GM19099 (cell line): ENCODE results near the gene TPRX1.

Experiments
- POLR2A ChIP-seq: IDR thresholded peaks from 3 replicates; pipeline ENCODE4 v1.6.1; 2011; ENCODE audit warnings: low read depth; ENCODE audit not compliant: insufficient read length; ENCODE audit errors: extremely low read depth

Gene TPRX1

DNA sequence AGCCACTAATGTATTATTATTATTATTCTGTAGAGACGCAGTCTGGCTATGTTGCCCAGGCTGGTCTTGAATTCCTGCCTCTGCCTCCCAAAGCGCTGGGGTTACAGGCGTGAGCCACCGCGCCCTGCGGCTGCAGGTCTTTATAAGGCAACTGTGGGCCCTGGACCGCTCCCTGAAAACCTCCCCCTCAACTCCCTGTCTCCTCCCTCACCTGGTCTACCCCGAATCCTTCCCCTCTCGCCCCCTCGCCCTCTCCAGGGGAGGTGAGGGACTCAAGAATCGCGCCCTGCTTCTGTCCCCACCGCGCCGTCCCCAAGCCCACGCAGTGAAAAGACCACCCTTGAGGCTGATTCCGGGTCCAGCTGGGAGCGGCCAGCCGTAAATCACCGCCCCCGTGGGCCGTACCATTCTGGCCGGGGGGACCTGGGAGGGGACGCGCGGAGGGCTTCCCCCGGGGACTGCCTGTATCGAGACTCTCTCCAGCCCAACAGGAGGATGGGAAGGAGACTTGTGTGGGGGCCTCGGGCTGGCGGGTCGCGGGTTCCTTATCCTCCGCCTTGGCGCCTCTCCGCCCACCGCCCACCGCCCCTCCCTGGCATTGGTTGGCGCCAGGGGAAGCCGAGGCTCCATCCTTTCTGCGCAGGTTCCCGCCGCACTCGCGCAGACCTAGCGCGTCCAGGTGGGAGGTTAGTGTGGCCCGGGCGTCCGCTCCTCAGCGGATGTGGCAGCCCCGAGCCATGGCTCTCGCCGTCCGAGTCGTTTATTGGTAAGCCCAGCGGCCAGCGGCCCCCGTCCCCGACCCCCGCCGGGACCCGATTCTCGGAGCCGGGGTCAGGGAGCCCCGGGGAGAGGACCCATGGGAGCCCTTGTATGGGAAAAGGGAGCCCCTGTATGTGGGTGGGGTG lies 26.1 kb downstream of the TPRX1 start, which contains the start of gene SELENOW:
TSS of gene SELENOW (plus strand) at position 655 of the 905 bp plus-strand sequence. CDS start at position 738, 83 bp downstream.
- TF ChIP-seq POLR2A, result peak; percentile 99

DNA sequence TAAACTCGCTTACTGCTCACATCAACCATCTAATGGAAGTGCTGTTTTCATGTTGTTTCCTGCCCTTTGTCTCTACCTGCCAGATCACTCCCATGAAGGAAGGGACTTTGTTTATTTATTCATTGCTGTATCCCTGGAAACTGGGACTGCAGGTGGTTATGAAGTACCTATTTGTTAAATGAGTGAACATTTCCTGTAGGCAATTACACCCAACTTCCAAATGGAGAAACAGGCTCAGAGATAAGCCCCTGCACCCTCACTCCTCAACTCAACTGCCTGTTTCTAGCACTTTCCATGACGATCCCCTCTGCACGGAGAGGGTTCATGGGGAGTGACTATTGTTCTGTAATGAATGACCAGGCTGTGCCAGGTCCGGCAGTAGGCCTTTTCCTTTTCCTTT lies 27.8 kb downstream of the TPRX1 start:
- no peak for TF ChIP-seq POLR2A

DNA sequence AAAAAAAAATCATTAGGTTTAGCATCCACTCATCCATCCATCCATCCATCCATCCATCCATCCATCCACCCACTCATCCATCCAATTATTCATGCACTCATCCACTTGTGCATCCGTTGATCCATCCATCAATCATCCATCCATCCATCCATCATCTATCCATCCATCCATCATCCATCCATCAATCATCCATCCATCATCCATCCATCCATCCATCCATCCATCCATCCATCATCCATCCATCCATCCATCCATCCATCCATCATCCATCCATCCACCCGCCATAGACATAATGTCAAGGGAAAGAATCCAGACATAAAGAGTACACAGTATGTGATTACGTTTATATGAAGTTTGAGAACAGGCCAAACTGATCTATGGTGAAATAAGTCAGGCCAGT lies 34.8 kb downstream of the TPRX1 start:
- no peak for TF ChIP-seq POLR2A

DNA sequence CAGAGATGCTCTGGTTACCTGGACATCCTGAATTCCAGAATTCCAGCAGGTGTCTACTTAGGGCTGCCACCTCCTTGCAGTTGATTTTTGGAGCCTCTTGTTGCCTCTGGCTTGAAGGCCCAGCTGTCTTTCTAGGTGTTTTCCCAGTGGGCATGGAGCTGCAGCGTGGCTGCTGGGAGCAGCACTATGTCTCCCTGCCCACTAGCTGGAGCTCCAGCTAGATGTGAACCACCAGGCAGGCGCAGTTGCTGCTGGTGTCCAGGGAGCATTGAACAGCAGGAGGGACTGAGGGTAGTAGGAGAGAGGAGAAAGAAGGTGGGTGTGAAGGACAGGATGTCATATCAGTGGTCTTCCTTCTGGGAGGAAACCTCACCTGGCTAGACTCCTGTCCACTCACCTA lies 35.7 kb downstream of the TPRX1 start:
- TF ChIP-seq POLR2A, result no peak

DNA sequence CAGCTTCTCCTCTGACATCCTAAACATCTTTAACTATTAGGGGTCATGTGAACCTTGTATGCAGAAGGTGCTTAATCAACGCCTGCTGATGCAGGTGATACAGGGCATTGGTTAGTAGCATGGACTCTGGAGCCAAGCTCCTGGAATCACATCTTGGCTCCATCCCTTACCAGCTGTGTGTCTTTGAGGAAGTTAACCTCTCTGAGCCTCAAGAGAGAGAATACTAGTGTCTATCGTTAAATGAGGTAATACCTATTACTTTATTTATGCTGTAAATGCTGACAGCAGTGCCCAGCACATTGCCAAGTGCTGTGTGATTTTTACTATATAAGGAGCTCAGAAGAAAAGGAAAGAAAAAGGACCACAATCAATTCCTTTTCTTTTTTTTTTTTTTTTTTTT lies 37.0 kb downstream of the TPRX1 start:
- no peak for TF ChIP-seq POLR2A

DNA sequence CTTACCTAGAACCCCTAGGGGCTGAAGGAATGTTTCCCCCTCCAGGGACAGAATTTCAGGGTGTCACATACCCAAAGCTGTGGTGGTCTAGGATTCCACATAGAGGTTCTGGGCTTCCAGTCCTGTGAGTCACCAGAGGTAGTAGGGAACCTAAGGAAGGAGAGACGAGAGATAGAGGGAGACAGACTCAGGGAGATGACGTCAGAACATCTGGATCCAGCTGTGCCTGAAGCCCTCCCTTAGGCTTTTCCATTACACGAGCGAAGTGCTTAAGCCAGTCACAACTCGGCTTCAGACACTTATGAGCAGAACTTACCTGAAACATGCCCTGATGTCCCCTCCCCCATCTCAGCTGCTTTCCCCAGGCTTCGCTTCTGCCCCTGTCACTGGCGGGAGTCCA lies 37.7 kb downstream of the TPRX1 start:
- no peak for TF ChIP-seq POLR2A

DNA sequence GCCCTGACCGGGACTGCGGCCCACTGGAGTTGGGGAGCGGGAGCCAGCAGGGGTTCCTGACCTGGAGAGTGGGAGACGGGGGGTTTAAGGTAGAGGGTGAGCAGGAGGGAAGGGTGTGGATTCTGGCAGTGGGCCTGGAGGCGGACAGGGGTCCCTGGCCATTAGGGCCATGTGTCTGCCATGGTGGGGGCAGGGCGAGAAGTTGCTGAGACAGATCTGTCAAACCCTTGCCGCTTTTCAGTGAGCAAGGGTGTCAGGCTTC lies 38.1 kb downstream of the TPRX1 start:
- TF ChIP-seq POLR2A, result no peak

DNA sequence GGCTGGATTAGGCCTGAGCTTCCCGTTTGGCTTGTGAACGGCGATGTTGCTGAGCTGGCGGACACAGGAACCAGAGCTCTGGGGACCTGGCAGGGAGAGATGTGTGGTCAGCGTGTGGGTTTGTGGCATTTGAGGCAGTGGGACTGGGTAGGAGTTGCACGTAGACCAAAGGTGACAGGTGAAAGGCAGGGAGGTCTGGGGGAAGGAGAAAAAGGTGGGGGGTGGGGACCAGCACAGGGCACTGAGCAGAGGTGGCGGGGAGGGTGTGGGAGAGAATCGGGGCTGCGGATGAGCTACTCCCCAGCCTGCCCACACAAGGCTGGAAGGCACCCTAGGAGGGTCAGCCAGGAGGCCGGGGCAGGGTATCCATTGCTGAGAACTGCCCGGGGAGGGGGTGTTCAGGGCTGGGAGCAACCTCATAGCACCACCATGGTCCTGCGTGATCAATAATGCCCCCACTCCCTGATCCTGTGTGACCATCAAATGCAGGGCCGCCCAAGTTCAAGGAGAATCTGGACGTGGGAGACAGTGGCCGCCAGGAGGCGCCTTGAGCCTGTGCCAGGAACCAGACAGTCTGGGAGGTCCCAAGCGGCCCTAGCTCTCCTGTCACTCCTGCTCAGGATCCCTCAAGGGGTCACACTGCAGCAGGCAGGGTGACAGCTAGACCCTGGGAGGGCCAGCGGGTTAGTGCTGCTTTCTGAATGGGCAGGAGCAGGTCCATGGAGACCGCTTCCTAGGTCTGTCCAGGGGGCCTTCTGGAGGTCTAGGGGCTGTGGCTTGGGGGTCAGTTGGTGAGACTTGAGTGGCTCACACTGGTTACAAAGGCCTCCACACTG lies 38.6 kb downstream of the TPRX1 start:
- no peak for TF ChIP-seq POLR2A

DNA sequence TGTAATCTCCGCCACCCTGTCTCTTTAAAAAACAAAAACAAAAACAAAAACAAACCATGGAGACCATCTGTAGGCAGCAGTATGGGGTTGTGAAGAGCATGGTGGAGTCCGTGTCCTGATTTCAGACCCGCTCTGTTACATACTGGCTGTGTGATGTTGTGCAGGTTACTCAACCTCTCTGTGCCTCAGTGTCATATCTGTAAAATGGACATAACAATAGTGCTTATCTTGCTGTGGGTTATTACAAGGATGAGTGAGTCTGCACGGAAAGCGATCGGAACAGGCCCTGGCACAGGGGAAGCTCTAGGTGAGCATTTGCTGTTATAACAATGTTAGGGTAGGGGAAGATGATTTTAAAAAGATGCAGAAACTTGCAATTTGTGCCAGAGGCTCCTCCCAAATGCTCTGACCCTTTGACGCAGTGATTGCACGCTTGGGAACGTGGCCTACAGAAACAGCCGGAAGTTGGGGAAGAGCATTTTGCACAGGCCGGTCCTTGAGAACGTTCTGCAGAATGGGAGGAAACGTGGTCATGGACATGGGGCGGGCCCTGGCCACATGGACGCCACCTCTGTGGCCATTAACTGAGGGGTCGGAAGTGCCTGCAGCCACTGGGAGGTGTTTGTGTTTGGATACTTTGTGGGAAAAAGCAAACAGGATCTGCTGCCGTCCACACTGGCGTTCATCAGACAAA lies 41.6 kb downstream of the TPRX1 start:
- TF ChIP-seq POLR2A, result no peak

DNA sequence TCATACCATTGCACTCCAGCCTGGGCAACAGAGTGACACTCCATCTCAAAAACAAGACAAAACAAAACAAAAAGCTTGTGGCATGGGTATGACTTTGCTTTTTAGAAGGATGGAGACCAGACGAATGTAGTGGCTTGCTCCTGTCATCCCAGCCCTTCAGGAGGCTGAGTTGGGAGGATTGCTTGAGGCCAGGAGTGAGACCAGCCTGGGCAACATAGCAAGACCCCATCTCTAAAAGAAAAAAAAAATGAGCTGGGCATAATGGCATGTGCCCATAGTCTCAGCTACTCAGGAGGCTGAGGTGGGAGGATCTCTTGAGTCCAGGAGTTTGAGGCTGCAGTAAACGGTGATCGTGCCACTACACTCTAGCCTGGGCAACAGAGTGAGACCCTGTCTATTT lies 42.2 kb downstream of the TPRX1 start:
- TF ChIP-seq POLR2A, result no peak

DNA sequence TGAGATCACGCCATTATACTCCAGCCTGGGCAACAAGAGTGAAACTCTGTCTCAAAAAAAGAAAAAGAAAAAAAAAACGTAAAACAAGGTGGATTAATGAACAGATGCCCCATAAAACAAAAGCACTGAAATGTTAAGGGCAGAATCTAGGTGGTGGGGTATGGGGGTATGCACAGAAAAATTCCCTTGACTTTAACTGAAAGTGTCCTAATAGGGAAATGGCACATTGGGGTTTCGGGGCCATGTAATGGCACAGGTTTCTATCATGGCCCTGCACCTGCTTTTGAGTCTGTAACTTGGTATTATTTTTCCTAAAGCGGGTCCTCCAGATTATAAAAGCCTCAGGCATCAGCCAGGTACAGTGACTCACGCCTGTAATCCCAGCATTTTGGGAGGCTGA lies 42.8 kb downstream of the TPRX1 start:
- no peak for TF ChIP-seq POLR2A

DNA sequence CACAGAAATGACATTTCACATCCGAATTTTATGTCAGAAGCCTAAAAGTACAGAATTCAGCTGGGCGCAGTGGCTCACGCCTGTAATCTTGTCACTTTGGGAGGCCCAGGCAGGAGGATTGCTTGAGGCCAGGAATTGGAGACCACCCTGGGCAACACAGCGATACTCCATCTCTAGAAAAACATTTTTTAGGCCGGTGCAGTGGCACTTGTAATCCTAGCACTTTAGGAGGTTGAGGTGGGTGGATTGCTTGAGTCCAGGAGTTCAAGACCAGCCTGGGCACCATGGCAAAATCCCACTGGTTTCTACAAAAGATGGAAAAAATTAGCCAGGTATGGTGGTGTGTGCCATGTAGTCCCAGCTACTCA lies 43.7 kb downstream of the TPRX1 start:
- TF ChIP-seq POLR2A, result no peak

DNA sequence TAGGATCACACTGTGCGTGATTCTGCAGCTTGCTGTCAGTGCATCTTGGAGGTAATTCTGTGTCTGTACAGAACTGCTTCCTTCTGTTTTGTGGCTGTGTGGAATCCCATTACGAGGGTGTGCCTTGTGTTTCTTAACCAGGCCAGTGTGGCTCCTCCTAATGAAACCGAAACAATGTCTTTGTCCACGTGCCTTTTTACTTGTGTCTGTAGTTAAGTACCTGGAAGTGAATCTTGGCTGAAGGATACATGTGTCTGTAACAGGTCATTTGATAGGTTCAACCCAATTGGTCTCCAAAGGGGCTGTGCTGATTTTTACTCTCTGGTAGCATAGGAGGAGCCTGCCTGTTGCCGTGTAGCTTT lies 45.9 kb downstream of the TPRX1 start:
- TF ChIP-seq POLR2A, result no peak

DNA sequence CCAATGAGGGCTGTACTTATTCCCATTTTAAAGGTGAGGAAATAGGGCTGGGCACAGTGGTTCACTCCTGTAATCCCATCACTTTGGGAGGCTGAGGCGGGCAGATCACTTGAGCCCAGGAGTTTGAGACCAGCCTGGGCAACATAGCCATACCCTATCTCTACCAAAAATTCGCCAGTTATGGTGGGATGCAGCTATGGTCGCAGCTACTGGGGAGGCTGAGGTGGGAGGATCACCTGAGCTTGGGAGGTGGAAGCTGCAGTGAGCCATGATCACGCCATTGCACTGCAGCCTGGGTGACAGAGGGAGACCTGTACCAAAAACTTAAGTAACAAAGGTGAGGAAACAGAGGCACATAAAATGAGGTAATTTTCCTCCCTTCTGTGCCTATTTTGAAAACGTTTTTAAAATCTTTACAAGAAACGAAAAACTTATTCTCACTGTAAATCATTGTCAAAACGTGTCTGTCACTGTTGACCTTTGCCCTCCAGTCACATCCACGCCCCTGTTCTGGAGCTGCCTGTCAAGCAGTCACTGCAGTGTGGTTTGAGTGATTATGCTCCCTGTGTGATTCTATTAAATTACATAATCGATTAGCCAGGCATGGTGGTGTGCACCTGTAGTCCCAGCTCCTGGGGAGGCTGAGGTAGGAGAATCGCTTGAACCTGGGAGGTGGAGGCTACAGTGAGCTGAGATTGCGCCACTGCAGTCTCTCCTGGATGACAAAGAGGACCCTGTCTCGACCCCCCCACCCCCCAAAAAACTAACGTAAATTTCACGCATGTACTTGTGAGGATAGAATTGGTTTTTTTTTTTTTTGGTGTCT lies 46.5 kb downstream of the TPRX1 start:
- no peak for TF ChIP-seq POLR2A
